GM11168 (cell line): ENCODE results near the gene CCDC198.

Experiments used
- in situ Hi-C: fragments of 300-500 bp; cut with MboI; formaldehyde crosslinking; loops from one replicate; pipeline ENCODE4 v1.12.0; 2022; ENCODE audit warnings: low sequenced_read_pairs; ENCODE audit not compliant: unreplicated experiment

Gene CCDC198

GRCh38 chr14:57493467-57494181 lies at the start of gene CCDC198:
CCDC198 (minus strand) TSS chr14:57493857; CDS start chr14:57493715, 142 bp downstream.
- in situ Hi-C loops = no loop called here

- in situ Hi-C loops = no loop called here
Observed at GRCh38 chr14:57533214-57533613, 39.6 kb upstream of the CCDC198 start.

- in situ Hi-C loops = no loop called here
Observed at GRCh38 chr14:57530571-57530970, 36.9 kb upstream of the CCDC198 start.

- in situ Hi-C loops = no loop called here
Observed at GRCh38 chr14:57526942-57527341, 33.3 kb upstream of the CCDC198 start.

- in situ Hi-C loops = no loop called here
Observed at GRCh38 chr14:57519043-57519442, 25.4 kb upstream of the CCDC198 start.

GRCh38 chr14:57512220-57512619 lies 18.6 kb upstream of the CCDC198 start:
- in situ Hi-C loops = no loop called here

- in situ Hi-C loops = no loop called here
Observed at GRCh38 chr14:57508756-57509155, 15.1 kb upstream of the CCDC198 start.

- in situ Hi-C loops = no loop called here
Observed at GRCh38 chr14:57502586-57503254, 9.1 kb upstream of the CCDC198 start.

- in situ Hi-C loops = no loop called here
Observed at GRCh38 chr14:57501039-57501557, 7.4 kb upstream of the CCDC198 start.

- in situ Hi-C loops = no loop called here
Observed at GRCh38 chr14:57498659-57499058, 5.0 kb upstream of the CCDC198 start.

GRCh38 chr14:57498035-57498434 lies 4.4 kb upstream of the CCDC198 start:
- in situ Hi-C loops = no loop called here

- in situ Hi-C loops = no loop called here
Observed at GRCh38 chr14:57495416-57495815, 1.8 kb upstream of the CCDC198 start.

- in situ Hi-C loops = no loop called here
Observed at GRCh38 chr14:57492859-57493258, 798 bp downstream of the CCDC198 start.

GRCh38 chr14:57491640-57492039 lies 2.0 kb downstream of the CCDC198 start:
- in situ Hi-C loops = no loop called here

GRCh38 chr14:57487771-57488170 lies 5.9 kb downstream of the CCDC198 start:
- in situ Hi-C loops = no loop called here

- in situ Hi-C loops = no loop called here
Observed at GRCh38 chr14:57486767-57487379, 6.8 kb downstream of the CCDC198 start.

- in situ Hi-C loops = no loop called here
Observed at GRCh38 chr14:57485635-57486034, 8.0 kb downstream of the CCDC198 start.

- in situ Hi-C loops = no loop called here
Observed at GRCh38 chr14:57482120-57482519, 11.5 kb downstream of the CCDC198 start.

GRCh38 chr14:57480051-57480450 lies 13.6 kb downstream of the CCDC198 start:
- in situ Hi-C loops = no loop called here

GRCh38 chr14:57479197-57479596 lies 14.5 kb downstream of the CCDC198 start:
- in situ Hi-C loops = no loop called here

- in situ Hi-C loops = no loop called here
Observed at GRCh38 chr14:57478050-57478449, 15.6 kb downstream of the CCDC198 start.
